NB4 (cell line): ENCODE measurements around the gene ZNF460.
A peak's percentile ranks its signal among the peaks of the same experiment; 100 is the strongest.

Experiments
- DNase-seq: peaks from one replicate; pipeline ENCODE4 v3.0.0; 2010; ENCODE audit warnings: low read depth
- H3K4me3 ChIP-seq: one replicate; pipeline ENCODE4 v1.5.1; 2011; ENCODE audit warnings: mild to moderate bottlenecking, low read depth, low read length, moderate library complexity
- MYC ChIP-seq: IDR thresholded peaks from 2 replicates; pipeline ENCODE4 v1.6.1; 2011; ENCODE audit warnings: low read depth, low read length
- POLR2A ChIP-seq: IDR thresholded peaks from 2 replicates; pipeline ENCODE4 v1.6.1; 2011; ENCODE audit warnings: mild to moderate bottlenecking; ENCODE audit not compliant: insufficient read length; ENCODE audit errors: extremely low read depth
- TF ChIP-seq, protein P1 (sequence below): IDR thresholded peaks from 2 replicates; pipeline ENCODE4 v1.6.1; 2011; ENCODE audit warnings: low read depth, low read length
- TF ChIP-seq, protein P2 (sequence below): IDR thresholded peaks from one replicate; pipeline ENCODE4 v1.5.1; 2012; ENCODE audit warnings: low read depth, low read length

ZNF460 gene

GRCh38 chr19:57319869-57320179 lies 39.5 kb downstream of the ZNF460 start:
- no peak for DNase-seq
- peak overlapping the region; percentile 68 for H3K4me3 ChIP-seq
- TF ChIP-seq POLR2A (no peak), MYC (no peak)
- TF ChIP-seq, protein P1, sequence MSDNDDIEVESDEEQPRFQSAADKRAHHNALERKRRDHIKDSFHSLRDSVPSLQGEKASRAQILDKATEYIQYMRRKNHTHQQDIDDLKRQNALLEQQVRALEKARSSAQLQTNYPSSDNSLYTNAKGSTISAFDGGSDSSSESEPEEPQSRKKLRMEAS, result no peak
- TF ChIP-seq, protein P2, sequence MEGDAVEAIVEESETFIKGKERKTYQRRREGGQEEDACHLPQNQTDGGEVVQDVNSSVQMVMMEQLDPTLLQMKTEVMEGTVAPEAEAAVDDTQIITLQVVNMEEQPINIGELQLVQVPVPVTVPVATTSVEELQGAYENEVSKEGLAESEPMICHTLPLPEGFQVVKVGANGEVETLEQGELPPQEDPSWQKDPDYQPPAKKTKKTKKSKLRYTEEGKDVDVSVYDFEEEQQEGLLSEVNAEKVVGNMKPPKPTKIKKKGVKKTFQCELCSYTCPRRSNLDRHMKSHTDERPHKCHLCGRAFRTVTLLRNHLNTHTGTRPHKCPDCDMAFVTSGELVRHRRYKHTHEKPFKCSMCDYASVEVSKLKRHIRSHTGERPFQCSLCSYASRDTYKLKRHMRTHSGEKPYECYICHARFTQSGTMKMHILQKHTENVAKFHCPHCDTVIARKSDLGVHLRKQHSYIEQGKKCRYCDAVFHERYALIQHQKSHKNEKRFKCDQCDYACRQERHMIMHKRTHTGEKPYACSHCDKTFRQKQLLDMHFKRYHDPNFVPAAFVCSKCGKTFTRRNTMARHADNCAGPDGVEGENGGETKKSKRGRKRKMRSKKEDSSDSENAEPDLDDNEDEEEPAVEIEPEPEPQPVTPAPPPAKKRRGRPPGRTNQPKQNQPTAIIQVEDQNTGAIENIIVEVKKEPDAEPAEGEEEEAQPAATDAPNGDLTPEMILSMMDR, result no peak

DNA sequence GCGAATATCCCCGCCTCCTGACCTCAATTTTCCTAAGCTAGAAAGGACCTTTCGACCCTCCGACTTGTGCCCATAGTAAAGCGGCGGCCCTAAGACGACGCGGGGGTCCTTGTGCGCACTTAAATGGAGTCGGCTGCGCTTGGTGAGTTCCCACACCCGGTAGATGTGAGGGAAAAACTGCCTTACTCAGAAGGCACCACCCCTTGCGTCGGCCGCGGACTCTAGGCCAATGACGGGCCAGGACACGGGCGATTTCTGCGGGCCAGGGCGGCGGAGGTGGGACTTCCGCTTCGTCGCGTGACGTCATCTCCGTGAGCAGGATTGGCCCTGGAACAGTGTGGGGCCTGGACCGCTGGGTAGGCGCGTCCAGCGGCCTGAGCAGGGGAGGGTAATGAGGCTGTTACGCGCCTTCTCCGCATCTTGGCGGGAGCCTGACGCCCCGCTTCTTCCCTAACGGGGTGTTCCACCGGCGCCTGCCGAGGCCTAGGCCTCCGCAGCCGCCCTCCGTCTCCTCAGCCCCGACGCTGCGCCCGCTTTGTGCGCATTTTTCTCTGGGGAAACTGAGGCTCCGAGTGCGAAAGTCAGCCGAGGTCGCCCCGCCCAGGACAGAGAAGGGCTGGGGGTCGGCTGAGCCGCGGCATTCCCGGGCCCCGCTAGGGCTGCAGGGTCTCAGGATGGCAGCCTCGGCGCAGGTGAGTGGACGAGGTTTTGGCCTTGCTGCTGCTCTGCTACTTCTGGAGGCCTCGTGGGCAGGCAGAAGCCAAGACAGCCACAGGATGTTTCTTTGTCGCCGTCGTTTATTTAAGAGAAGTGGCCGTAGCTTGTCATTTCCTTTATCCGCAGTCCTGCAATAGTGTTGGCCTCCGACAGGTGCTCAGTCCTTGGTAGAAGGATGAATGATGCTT lies 40.1 kb downstream of the ZNF460 start, which contains the start of gene ZNF543:
Gene ZNF543 (plus strand): TSS at position 293 of the 905 bp plus-strand sequence. CDS start 382 bp downstream, at position 675.
- TF ChIP-seq, protein P2, result no peak
- peak; percentile 36; the same call in 1 of the 2 replicates for TF ChIP-seq MYC
- peak; percentile 67 for TF ChIP-seq POLR2A
- TF ChIP-seq, protein P1, result peak; percentile 52
- peak within 1 kb of the TSS; percentile 83 for H3K4me3 ChIP-seq
- peak; percentile 94 for DNase-seq

DNA sequence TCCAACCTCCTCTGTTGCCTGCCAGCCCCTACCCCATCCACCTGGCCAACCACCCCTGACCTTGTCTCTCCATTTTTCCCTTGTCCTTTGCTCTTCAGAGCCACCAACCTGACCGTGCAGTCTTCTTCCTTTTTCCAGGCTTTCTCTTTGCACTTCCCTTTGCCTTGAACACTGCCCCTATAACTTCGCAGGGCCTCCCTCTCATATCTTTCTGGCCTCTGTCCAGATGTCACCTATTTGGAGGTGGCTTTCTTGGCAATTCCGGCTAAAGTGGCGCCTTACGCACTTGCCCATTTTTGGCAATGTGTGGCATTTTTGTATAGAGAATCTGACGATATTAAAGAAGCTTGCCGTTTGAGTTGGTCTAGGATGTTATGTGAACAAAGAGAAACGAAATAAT lies 40.8 kb downstream of the ZNF460 start:
- DNase-seq, result no peak
- H3K4me3 ChIP-seq, result peak overlapping the region; percentile 83
- TF ChIP-seq MYC (no peak), POLR2A (no peak)
- TF ChIP-seq, protein P1, result no peak
- TF ChIP-seq, protein P2, result no peak

DNA sequence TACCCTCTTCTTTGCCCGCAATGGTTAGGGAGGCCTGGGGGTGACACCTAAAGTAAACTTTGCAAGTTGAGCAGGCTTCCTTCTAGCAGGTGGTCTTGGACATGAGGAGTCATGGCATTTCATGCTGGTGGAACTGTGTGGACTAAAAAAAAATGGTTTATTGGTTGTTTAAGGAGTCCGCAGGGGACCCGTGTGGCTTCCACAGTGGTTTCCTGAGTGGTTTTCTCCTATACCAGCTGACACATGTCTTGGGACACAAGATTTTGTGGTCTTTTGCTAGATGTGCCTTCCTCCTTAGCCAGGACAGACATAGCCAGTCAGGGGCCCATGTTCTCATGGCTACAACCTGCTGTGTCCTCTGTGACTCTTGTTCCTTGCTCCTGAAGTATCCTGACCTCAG lies 41.5 kb downstream of the ZNF460 start:
- peak; percentile 59 for DNase-seq
- no peak for TF ChIP-seq MYC
- TF ChIP-seq, protein P1, result no peak
- TF ChIP-seq, protein P2, result no peak
- no peak for TF ChIP-seq POLR2A
- H3K4me3 ChIP-seq, result peak overlapping the region; percentile 83

DNA sequence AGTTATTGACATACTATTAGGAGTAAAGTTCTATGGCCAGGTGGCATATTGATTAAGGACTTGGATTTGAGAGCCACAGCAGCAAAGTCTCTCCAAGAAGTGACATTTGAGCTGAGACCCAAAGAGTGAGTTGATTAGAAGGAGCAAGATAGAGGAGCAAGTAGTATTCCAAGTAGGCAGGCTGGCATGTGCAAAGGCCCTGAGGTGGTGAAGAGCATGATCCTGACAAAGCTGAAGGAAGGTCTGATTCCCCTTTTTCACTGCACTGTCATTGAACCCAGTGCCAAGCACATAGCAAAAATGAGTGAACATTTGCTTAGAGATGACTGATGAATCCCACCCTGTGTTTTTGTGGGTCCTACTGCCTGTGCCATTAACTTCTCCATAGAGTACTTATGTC lies 44.7 kb downstream of the ZNF460 start:
- DNase-seq, result no peak
- no peak overlapping the region for H3K4me3 ChIP-seq
- TF ChIP-seq, protein P2, result no peak
- no peak for TF ChIP-seq POLR2A
- TF ChIP-seq, protein P1, result no peak
- no peak for TF ChIP-seq MYC
